Stimulated activated CD4-positive, alpha-beta T cell treated with anti-CD3 and anti-CD28 coated beads, Interleukin-12 subunit alpha, Interleukin-12 subunit beta, amount 100 ng/mL, for 24 hours (primary cell): ENCODE results near the gene CRLF3.
"Not testable (repeated sequence)": the region's sequence is repeated elsewhere in the genome, so short reads cannot be mapped to it uniquely, and the experiment has no call there.

Source experiments
- DNase-seq, 2 experiments: peaks; one replicate each; pipeline ENCODE4 v3.0.0-alpha.2; 2020; ENCODE audit warnings: low read depth in 2 of 2

Gene CRLF3, protein sequence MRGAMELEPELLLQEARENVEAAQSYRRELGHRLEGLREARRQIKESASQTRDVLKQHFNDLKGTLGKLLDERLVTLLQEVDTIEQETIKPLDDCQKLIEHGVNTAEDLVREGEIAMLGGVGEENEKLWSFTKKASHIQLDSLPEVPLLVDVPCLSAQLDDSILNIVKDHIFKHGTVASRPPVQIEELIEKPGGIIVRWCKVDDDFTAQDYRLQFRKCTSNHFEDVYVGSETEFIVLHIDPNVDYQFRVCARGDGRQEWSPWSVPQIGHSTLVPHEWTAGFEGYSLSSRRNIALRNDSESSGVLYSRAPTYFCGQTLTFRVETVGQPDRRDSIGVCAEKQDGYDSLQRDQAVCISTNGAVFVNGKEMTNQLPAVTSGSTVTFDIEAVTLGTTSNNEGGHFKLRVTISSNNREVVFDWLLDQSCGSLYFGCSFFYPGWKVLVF

DNA sequence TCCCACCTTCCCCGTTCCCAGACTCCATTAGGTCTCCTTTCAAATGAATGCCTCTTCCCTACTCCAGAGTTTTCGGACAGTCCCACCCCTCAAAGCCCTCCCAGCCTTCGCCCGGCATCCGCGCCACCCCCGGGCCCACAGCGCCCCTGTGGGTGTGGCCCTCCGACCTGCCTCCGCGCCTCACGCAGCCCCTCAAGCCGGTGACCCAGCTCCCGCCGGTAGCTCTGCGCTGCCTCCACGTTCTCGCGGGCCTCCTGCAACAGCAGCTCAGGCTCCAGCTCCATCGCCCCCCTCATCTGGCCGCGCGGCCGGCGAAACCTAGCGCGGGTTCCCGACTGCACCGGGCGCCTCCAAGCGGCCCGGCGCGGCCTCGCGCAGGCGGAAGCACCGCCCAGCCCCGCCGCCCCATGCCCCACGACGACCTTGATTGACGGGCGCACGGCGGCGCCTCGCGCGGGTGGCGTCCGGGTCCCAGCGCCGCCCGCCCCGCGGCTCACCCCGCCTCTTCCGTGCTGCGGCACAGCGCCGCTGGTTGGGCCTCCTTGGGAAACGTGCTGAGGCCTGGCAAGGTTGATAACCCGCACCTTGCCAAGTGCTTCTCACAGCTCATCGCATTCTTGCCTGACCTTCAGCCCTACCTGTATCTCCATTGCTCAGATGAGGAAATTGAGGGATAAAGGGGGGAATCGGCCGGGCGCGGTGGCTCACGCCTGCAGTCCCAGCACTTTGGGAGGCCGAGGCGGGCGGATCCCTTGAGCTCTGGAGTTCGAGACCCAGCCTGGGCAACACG is at the start of gene CRLF3:
TSS of gene CRLF3 (minus strand) at position 337 of the 790 bp plus-strand sequence. CDS start at position 296, 41 bp downstream.
- peak; percentile 81 to 82 for DNase-seq

DNA sequence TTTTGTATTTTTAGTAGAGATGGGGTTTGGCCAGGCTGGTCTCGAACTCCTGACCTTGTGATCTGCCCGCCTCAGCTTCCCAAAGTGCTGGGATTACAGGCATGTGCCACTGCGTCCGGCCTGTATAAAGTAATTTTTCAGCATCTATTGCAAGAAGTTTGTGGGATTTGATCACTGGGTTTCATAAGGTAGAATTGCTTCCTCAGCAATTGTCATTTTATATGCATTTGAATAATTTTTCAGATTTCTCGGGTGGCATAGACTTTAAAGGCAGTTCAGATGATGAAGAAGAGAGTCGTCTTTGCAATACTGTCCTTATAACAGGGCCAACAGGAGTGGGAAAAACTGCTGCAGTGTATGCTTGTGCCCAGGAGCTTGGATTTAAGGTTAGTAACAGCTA is 44.5 kb upstream of the CRLF3 start:
- DNase-seq: no peak

DNA sequence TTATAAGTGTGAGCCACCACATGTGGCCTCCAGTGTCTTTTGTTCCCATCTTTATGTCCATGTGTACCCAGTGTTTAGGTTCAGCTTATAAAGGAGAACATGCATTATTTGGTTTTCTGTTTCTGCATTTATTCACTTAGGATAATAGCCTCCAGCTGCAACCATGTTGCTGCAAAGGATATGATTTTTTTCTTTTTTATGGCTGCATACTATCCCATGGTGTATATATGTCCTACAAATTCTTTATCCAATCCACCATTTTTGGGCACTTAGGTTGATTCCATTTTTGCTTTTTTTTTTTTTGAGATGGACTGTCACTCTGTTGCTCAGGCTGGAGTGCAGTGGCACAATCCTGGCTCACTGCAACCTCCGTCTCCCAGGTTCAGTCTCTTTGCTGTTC is 40.1 kb upstream of the CRLF3 start:
- DNase-seq: no peak

DNA sequence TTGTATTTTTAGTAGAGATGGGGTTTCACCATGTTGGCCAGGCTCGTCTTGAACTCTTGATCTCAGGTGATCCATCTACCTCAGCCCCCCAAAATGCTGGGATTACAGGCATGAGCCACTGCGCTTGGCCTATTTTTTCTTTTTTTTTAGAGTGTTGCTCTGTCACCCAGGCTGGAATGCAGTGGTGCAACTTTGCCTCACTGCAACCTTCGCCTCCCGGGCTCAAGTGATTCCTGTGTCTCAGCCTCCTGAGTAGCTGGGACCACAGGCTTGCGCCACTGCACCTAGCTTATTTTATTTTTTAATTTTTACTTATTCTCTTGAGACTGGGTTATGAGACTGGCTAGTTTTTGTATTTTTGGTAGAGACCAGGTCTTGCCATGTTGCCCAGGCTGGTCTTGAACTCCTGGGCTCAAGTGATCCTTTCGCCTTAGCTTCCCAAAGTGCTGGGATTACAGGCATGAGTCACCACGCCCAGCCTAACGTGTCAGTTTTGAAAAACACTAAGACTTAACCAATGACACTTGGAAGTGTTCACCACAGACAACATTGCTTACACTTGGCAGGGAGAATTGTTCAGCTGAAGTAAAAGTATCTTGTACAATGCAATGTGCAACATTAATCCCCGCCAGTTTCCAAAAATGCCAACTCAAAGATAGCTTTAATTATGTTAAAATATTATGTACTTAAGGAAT is 34.2 kb upstream of the CRLF3 start:
- no peak for DNase-seq

DNA sequence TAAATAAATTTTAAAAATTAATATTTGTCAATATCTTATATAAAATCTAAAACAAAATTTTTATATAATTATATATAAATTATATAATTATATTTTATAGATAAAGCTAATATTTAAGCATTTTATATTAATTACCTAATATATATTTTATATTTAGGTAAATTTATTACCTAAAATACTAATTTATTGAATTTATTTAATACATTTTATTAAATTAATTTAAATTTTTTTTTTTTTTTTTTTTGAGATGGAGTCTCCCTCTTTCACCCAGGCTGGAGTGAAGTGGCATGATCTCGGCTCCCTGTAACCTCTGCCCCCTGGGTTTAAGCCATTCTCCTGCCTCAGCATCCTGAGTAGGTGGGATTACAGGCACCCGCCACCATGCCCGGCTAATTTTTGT is 29.7 kb upstream of the CRLF3 start:
- no peak for DNase-seq

DNA sequence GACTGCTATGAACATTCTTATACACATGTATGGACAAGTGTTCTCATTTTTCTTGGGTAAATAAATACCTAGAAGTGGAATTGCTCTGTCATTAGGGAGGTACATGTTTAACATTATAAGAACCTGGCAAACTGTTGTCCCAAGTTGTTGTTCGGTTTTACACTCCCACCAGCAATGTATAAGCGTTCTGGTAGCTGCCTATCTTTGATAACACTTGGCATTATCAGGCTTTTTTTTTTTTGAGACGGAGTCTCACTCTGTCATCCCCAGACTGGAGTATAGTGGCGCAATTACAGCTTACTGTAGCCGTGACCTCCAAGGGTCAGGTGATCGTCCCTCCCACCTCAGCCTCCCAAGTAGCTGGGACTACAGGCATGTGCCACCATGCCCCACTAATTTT is 23.5 kb upstream of the CRLF3 start:
- DNase-seq: no peak

DNA sequence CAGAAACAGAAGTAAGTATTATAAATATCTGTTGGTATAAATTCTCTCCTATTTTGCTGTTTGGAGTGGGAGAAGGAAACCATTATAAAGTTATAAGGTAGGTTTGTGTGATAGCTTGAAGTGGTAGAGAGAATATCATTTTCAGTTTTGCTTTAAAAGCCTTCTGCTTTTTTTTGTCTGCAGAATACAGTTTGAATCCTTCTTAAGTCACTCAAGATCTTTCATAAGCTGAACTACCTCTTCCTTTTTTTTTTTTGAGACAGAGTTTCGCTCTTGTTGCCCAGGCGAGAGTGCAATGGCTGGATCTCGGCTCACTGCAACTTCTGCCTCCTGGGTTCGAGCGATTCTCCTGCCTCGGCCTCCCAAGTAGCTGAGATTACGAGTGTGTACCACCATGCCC is 16.3 kb upstream of the CRLF3 start:
- no peak for DNase-seq

DNA sequence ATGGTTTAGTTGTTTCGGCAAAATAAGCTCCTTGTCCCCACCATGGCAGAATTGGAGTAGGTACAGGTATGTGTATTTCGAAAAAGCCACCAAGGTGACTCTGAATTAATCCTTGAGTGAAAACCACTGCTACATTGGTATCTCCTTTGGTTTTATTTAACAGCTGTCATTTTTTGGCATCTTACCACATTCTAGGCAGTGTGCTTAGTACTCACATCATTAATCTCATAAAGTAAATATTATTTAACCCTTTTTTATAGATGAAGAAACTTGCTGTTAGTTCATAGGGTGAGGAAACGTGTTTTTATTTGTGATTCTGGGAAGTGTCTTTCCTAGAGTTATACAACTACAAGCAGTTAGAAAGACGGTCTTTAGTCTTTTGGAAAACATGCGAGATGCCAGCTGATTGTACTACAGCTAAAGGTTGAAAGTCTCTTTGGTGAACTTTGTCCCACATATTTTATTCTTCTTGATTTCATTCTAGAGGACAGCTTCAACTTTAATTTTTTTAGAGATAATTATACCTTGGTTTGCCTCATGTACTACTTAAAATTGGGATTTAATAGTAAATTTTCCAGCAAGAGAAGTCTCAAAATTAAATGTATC is 13.8 kb upstream of the CRLF3 start:
- no peak for DNase-seq

DNA sequence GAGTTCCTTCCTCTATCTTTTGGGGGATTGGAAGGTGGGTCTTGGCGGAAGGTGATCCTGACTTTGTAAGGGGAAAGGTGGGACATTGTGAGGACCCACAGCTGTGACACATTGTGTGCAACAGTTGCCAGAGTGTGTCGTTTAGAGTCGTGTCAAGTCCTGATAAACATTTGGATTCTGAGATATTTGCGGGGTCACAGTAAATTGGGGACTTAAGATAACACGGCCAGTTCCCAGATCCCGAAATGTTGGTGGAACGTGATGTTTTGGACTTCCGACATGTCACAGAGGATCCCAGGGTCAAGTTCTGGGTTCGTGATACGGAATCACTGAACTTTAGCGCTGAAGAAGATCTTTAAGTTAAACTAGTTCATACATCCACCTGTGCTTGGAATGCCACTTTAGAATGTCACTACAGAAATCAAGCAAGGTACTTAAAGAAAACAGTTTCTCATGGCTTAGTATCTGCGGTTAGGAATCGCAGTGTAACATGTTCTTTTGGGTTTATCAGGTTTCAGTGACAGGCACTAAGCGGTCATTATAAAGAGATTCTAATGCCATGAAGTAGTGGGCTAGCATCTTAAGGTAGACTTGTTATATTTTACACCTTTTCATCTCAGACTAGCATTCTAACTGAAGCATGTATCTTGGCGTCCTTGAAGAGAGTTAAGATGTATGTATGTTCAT is 8.1 kb upstream of the CRLF3 start:
- no peak for DNase-seq

DNA sequence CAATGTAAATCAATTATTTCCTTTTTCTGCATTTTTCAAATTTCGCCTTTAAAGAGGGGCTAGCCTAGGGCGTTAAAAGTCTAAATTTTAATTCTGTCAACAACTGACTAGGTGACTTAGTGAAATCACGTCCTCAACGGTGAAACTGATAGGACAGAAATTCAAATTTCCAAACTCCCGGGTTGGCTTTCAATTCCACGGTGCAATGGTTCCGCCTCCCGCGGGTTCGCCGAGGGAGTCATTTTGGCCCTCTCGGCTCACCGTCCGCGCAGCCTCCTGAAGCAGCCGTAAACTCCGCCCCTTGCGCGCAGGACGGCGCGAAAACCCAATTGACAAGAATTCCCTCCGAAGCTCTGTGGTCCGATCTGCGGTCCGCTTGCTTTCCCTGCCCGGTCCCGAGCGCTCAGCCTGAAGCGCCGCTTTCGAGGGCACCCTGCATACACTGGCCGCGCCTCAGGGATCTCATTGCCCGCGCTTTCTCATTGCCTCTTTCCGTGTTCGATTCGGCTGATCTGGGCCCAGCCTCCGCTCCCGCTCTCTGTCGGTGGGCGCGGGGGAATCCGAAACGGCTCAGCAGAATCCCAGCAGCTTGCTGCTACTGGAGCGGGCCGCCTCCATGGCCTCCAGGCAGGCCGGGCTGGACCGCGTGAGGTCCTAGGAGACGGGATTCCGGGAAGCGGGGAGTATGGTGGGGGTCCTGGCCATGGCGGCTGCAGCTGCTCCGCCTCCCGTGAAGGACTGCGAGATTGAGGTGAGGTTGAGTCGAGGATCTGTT is 7.4 kb upstream of the CRLF3 start, which contains the start of gene ATAD5:
TSS of gene ATAD5 (plus strand) at position 304 of the 775 bp plus-strand sequence. CDS start at position 686, 382 bp downstream.
- DNase-seq: peak; percentile 78 to 86

DNA sequence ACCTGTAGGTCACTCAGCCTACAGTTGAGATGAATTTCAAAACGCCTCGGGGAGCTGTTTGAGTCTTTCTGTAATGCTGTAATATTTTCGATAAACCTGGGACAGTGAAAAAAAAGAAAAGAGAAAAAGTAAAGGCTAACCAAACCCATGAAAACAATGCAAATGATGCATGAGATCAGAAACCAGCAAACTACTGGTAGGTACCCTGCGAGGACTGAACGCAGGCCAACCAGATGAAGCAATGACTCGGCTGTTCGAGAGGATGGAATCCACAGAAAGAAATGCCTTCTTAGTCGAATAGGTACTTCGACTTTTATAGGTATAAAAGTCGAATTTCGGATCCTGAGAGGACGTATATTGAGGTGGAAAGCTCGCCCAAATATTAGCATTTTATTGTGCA is 6.8 kb upstream of the CRLF3 start:
- DNase-seq: no peak

DNA sequence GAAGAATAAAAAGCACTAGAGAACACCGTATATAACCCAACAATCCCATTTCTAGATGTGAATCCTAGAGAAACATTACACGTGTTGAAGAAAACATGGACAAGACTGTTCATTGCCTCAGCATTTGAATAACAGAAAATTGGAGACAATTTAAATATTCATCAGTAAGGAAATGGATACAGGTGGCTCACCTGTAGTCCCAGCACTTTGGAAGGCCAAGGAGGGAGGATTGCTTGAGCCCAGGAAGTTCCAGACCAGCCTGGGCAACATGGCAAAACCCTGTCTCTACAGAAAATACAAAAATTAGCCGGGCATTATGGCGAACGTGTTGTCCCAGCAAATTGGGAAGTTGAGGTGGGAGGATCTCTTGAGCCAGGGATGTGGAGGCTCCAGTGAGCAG is 4.5 kb upstream of the CRLF3 start:
- no peak for DNase-seq

DNA sequence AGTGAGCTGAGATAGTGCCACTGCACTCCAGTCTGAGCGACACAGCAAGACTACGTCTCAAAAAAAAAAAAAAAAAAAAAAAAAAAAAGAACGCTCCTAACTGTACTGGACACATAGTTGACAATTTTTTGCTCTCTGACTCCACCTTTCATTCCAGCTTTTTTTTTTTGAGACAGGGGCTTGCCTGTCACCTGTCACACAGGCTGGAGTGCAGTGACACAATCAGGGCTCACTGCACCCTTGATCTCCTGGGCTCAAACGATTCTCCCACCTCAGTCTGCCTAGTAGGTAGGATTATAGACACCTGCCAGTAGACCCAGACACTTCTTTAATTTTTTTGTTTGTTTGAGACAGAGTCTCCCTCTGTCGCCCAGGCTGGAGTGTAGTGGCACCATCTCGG is 2.6 kb upstream of the CRLF3 start:
- no peak for DNase-seq

DNA sequence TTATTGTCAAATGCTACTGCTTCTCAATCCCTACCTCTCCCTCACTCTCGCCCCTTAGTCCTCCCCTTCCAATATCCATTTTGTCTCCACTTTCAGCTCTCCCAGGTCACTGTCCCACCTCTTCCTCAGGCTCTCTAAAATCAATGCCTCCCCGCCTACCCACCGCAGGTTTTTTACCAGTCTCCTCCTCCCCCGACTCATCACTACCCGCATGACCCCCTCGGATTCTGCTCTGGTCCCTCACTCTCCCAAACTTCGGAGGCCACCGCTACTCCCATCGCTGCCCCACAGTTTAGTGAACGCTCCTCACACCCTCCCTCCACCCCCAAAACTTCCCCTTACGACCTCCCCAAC is 513 bp downstream of the CRLF3 start:
- DNase-seq: no peak

DNA sequence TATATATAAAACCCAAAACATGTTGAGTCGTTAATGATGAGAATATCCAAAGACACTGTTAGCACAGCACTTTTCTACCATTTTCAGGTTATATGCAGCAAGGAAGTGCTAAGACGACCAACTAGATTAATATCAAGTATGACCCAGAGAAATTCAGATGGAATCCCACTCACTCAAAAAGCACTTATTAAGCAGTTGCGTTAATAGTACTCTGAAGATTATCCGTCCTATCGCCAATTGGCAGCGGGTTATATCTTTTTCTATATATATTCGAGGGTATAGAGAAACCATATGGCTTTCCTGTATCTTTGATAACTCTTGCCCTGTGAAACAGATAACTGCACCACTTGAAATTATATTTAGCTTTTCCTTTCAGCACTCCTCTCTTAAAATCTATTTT is 1.1 kb downstream of the CRLF3 start:
- no peak for DNase-seq

DNA sequence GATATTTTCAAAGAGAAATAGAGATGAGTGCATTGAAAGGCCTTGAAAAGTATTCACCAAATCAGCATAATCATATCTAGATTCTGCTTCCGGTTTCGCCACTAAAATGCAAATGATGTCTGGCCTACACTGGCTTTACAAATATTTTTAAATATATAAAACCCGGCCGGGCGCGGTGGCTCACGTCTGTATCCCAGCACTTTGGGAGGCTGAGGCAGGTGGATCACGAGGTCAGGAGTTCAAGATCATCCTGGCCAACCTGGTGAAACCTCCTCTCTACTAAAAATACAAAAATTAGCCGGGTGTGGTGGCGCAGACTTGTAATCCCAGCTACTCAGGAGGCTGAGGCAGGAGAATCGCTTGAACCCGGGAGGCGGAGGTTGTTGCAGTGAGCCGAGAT is 1.6 kb downstream of the CRLF3 start:
- DNase-seq: not testable (repeated sequence)

DNA sequence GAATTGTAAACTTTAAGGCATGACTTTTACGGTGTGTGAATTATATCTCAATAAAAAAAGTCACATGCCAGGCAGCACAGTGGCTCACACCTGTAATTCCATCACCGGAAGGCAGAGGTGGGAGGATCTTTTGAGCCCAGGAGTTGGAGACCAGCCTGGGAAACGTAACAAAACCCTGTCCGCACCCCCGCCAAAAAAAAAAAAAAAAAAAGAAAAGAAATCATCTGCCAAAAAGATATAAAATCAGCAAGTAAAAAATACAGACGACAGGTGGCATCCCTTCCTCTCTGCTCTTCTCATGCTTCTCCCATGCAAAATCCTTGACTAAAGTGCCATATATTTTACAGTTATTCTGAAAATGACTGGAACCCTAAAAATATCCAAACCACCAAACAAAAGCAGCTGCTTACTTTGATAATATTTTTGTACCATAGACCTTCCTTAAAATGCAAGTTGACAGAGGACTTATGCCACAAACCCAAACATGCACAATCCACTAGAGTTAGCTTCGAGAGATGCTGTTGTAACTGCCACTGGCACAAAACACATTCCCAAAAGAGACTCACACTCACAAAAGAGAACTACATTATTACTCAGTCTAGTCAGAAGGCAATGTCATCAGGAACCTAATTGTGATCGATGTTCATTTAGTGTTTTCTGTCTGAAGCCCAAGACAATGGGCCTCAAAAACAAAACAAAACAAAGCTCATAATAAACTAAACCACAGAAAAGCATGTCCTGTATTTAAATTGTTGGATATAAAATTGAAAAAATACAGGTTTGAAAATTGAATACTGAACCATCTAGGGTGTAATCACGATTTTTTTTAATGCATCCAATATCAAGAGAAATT is 2.4 kb downstream of the CRLF3 start:
- DNase-seq: no peak

DNA sequence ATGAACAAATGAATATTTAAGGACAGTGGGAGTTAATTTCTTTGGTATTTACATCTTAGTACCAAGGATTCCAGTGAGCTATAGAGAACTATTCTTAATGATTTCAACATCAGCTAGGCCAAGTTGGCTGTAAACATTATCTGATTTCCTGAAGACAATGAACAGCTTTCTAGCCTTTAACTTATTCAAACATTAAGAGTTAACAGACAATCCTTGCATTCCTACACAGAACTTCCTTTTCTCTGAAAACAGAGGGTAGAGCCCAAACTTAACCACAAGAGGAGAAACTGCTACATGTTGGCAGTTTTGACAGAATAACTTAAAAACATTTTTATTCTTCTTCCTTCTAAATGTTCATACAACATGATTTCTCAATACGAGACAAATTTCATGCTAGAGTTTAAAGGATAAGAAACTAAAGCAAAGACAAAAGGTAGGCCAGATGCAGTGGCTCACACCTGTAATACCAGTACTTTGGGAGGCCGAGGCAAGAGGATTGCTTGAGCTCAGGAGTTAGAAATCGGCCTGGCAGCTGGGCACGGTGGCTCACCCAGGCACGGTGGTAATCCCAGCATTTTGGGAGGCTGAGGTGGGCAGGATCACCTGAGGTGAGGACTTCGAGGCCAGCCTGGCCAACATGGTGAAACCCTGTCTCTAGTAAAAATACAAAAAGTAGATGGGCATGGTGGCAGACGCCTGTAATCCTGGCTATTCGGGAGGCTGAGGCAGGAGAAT is 4.4 kb downstream of the CRLF3 start:
- no peak for DNase-seq

DNA sequence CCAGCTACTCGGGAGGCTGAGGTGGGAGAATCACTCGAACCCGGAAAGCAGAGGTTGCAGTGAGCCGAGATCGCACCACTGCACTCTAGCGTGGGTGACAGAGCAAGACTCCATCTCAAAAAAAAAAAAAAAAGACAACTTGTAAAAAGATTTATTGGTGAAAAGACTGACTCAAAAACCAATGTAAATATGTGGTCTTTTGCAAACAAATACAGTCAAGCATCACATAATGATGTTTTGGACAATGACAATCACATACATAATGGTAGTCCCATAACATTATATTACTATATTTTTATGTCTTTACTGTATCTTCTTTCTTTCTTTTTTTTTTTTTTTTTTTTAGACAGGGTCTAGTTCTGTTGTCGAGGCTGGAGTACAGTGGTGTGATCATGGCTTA is 8.3 kb downstream of the CRLF3 start:
- DNase-seq: no peak
